Motor neuron (in vitro differentiated cells): ENCODE measurements around the gene FAM135A. TPM values are rescaled to one million over a fixed set of nuclear protein-coding genes. Genes with fewer than 3 reads are reported as not detected.

Experiments
- total RNA-seq, 8 experiments: library from RNA; unstranded; fragments of 300-600 nt; gene quantifications; 2 replicates each; pipeline versions ENCODE4 v1.2.3 to v1.2.4, GENCODE V29; 2022

Gene FAM135A
- total RNA-seq, 8 experiments from 2014 or later: 11.4 to 60.4 (median 19.9) TPM

Other genes with a start within 250 kb of the FAM135A start
- gene COL9A1, start 110.4 kb upstream of the FAM135A start, total RNA-seq: 1 to 10 TPM in 1 of 8 experiments, under 1 TPM in 5, not detected in 2; 0.40 to 4.8 (median 0.68) TPM
- 10 to 100 TPM; 15.6 to 33.4 (median 21.2) TPM for gene SDHAF4, start 153.4 kb downstream of the FAM135A start, total RNA-seq